Endothelial cell of umbilical vein (primary cell): ENCODE data around the gene GLUL. TPM values are rescaled to one million over a fixed set of nuclear protein-coding genes. Genes with fewer than 3 reads are reported as not detected.

Experiments
- BruUV-seq: library from RNA; stranded (reverse); fragments of 400-500 nt; replicated peaks from 2 replicates; lab custom pipeline; 2021; lab: Mats Ljungman, UMichigan
- CTCF ChIA-PET: fragments of 300-600, 350-600 bp; sonication (Branson Sonifier 250); formaldehyde crosslinking; loops from one replicate; lab custom pipeline; 2021; ENCODE audit warnings: antibody characterized with exemption, inconsistent platforms; lab: Charles Lee
- POLR2A ChIA-PET: fragments of 300-600, 350-600 bp; sonication (Branson Sonifier 250); formaldehyde crosslinking; loops from one replicate; lab custom pipeline; 2021; ENCODE audit warnings: antibody characterized with exemption, inconsistent platforms; lab: Charles Lee
- DNase-seq: peaks from one replicate; pipeline ENCODE4 v3.0.0-alpha.2; 2011; ENCODE audit warnings: low read depth, low spot score
- FAIRE-seq: peaks from 2 replicates; lab custom pipeline; 2011; peaks lifted over from hg19 to GRCh38; lab: Jason Lieb, UNC
- H2AFZ ChIP-seq: 2 replicates; pipeline ENCODE4 v1.6.0; 2012; ENCODE audit warnings: low read depth, low read length, control low read depth, inconsistent platforms
- H3K27ac ChIP-seq: 2 replicates; pipeline ENCODE4 v1.5.1; 2011; ENCODE audit warnings: low read depth, mild to moderate bottlenecking, control low read depth, low read length, moderate library complexity; ENCODE audit not compliant: insufficient read depth
- H3K27me3 ChIP-seq, 2 experiments: 2 replicates each; pipeline versions ENCODE4 v1.6.0 to v1.6.1; 2011; ENCODE audit warnings: low read length in 2 of 2, mixed read lengths in 1 of 2; ENCODE audit not compliant: control insufficient read depth in 2 of 2, insufficient read depth in 2 of 2
- H3K36me3 ChIP-seq, 2 experiments: 2 replicates in 1 of 2; 3 replicates in 1 of 2; pipeline ENCODE4 v1.5.1; 2011; ENCODE audit warnings: low read length in 2 of 2, mild to moderate bottlenecking in 1 of 2, moderate library complexity in 1 of 2; ENCODE audit not compliant: control insufficient read depth in 2 of 2, insufficient read depth in 2 of 2; ENCODE audit errors: extremely low read depth in 1 of 2
- H3K4me1 ChIP-seq: 3 replicates; pipeline ENCODE4 v1.5.1; 2011; ENCODE audit warnings: mild to moderate bottlenecking, low read length; ENCODE audit not compliant: control insufficient read depth, insufficient read depth; ENCODE audit errors: extremely low read depth
- H3K4me2 ChIP-seq: 2 replicates; pipeline ENCODE4 v1.6.1; 2011; ENCODE audit warnings: low read length, control low read depth, mixed read lengths; ENCODE audit not compliant: insufficient read depth
- H3K4me3 ChIP-seq, 3 experiments: fragments of 200-600 bp in 1 of 3; sonication (generic), shearing (Covaris generic) in 1 of 3; replicated peaks in 1 of 3; 2 replicates each; pipeline ENCODE4 v1.5.1; 2011 to 2016; ENCODE audit warnings: control low read depth in 3 of 3, low read length in 3 of 3, mild to moderate bottlenecking in 2 of 3, inconsistent platforms in 1 of 3, low read depth in 1 of 3, moderate library complexity in 1 of 3; ENCODE audit not compliant: insufficient read depth in 1 of 3
- H3K79me2 ChIP-seq: 2 replicates; pipeline ENCODE4 v1.6.0; 2012; ENCODE audit warnings: low read length, inconsistent platforms; ENCODE audit not compliant: control insufficient read depth, insufficient read depth
- H3K9ac ChIP-seq: replicated peaks from 2 replicates; pipeline ENCODE3; 2011; ENCODE audit warnings: low read length, control low read depth; ENCODE audit not compliant: insufficient read depth; ENCODE audit errors: extremely low read depth
- H3K9me1 ChIP-seq: replicated peaks from 3 replicates; pipeline ENCODE4 v1.6.0; 2011; ENCODE audit warnings: mild to moderate bottlenecking, low read length; ENCODE audit not compliant: control insufficient read depth, insufficient read depth; ENCODE audit errors: extremely low read depth
- H3K9me3 ChIP-seq: replicated peaks from 2 replicates; pipeline ENCODE4 v1.5.1; 2012; ENCODE audit warnings: low read length, inconsistent platforms; ENCODE audit not compliant: control insufficient read depth, insufficient read depth
- H4K20me1 ChIP-seq: replicated peaks from 2 replicates; pipeline ENCODE3; 2011; ENCODE audit warnings: mild to moderate bottlenecking, low read length; ENCODE audit not compliant: control insufficient read depth, insufficient read depth; ENCODE audit errors: extremely low read depth
- CTCF ChIP-seq, 2 donors: IDR thresholded peaks; 1 replicate in 1 of 2; 2 replicates in 1 of 2; pipeline ENCODE4 v1.5.1; 2011; ENCODE audit warnings: low read length in 2 of 2, mild to moderate bottlenecking in 2 of 2, moderate library complexity in 2 of 2, control low read depth in 1 of 2, inconsistent platforms in 1 of 2, low read depth in 1 of 2; ENCODE audit not compliant: insufficient read depth in 1 of 2; ENCODE audit errors: extremely low read depth in 1 of 2
- FOS ChIP-seq: IDR thresholded peaks from 2 replicates; pipeline ENCODE4 v1.6.1; 2011; ENCODE audit warnings: mild to moderate bottlenecking, low read length, moderate library complexity, borderline replicate concordance; ENCODE audit not compliant: insufficient read depth
- GATA2 ChIP-seq: IDR thresholded peaks from 2 replicates; pipeline ENCODE4 v1.7.0; 2011; ENCODE audit warnings: low read depth, mild to moderate bottlenecking, moderate library complexity, mixed read lengths, low read length; ENCODE audit not compliant: insufficient read length, insufficient read depth
- MAX ChIP-seq: IDR thresholded peaks from 2 replicates; pipeline ENCODE4 v1.6.1; 2011; ENCODE audit not compliant: insufficient read depth, insufficient read length
- MYC ChIP-seq: IDR thresholded peaks from one replicate; pipeline ENCODE4 v1.6.1; 2011; ENCODE audit warnings: mild to moderate bottlenecking, low read depth, low read length
- POLR2A ChIP-seq: IDR thresholded peaks from 2 replicates; pipeline ENCODE4 v1.6.1; 2012; ENCODE audit warnings: low read depth, mild to moderate bottlenecking, control low read depth, low read length
- POLR2AphosphoS5 ChIP-seq: IDR thresholded peaks from 2 replicates; pipeline ENCODE4 v1.6.1; 2012; ENCODE audit warnings: low read depth, mild to moderate bottlenecking, control low read depth, low read length, moderate library complexity; ENCODE audit not compliant: insufficient read depth
- dilution Hi-C: fragments of 300-500 bp; cut with MboI; formaldehyde crosslinking; loops from one replicate; pipeline ENCODE4 v1.15.0; 2019; ENCODE audit warnings: low sequenced_read_pairs; ENCODE audit not compliant: extremely low pct_ligation_motif_present
- intact Hi-C: fragments of 100-400 bp; cut with micrococcal nuclease; formaldehyde crosslinking; loops from one replicate; pipeline ENCODE4 v1.10.0; 2022
- polyA plus RNA-seq, 4 experiments: library from polyadenylated mRNA; depleted of rRNA in 3 of 4; stranded (reverse) in 3 of 4; unstranded in 1 of 4; fragments of >200 nt; gene quantifications; 2 replicates each; pipeline versions ENCODE4 v1.2.1 to v1.2.3, GENCODE V29; 2011 to 2012; ENCODE audit warnings: missing spikeins in 1 of 4
- total RNA-seq: library from RNA; stranded (reverse); gene quantifications from 2 replicates; pipeline ENCODE4 v1.2.3, GENCODE V29; 2021

The GLUL gene
- total and polyA plus RNA-seq, 2 donors (not counting 3 experiments of a cell fraction or from before 2014, with no cell fraction given): 172 to 187 TPM

- H2AFZ ChIP-seq: no peak overlapping the region
- DNase-seq: no peak
- H3K27me3 ChIP-seq: no peaks in the 10 kb centered on the region
- dilution Hi-C loops (no loop called here), intact Hi-C loops (no loop called here)
- H3K9ac ChIP-seq: no peak overlapping the region
- H4K20me1 ChIP-seq: no peaks in the 10 kb centered on the region
- BruUV-seq: no TSS peak
- no peak for TF ChIP-seq MAX
- no peak for TF ChIP-seq CTCF (IDR thresholded peaks at IDR 0.05; ENCODE audit: extremely low read depth in 1 of 2, insufficient read depth in 1 of 2, low read depth in 1 of 2, low read length in 2 of 2)
- no peak overlapping the region for H3K27ac ChIP-seq
- no peak overlapping the region for H3K4me2 ChIP-seq
- H3K79me2 ChIP-seq: no peaks in the 10 kb centered on the region
- H3K9me3 ChIP-seq: no peaks in the 10 kb centered on the region
- no peak overlapping the region for H3K4me3 ChIP-seq
- POLR2A ChIA-PET: no interaction called here
- FAIRE-seq: no peak
- H3K36me3 ChIP-seq: no peaks in the 10 kb centered on the region
- no peaks in the 10 kb centered on the region for H3K4me1 ChIP-seq
- no peaks in the 10 kb centered on the region for H3K9me1 ChIP-seq
- CTCF ChIA-PET: interaction anchor here (0.7 kb wide), 1 partner anchor 717 kb away, joined by 3 read pairs; no protein-coding TSS in a partner anchor
Observed at GRCh38 chr1:182430263-182431068, 38.9 kb upstream of the GLUL start.

- Histone ChIP-seq H3K9me1 (no peaks in the 10 kb centered on the region), H2AFZ (no peak overlapping the region), H3K79me2 (no peaks in the 10 kb centered on the region), H4K20me1 (no peaks in the 10 kb centered on the region), H3K4me2 (no peak overlapping the region), H3K36me3 (no peaks in the 10 kb centered on the region), H3K4me3 (no peak overlapping the region), H3K9me3 (no peaks in the 10 kb centered on the region), H3K9ac (no peak overlapping the region), H3K27ac (no peak overlapping the region), H3K4me1 (no peaks in the 10 kb centered on the region), H3K27me3 (no peaks in the 10 kb centered on the region)
- no TSS peak for BruUV-seq
- POLR2A ChIA-PET: no interaction called here
- dilution Hi-C loops (no loop called here), intact Hi-C loops (no loop called here)
- FAIRE-seq (no peak), DNase-seq (no peak)
- no peak for TF ChIP-seq GATA2
- TF ChIP-seq FOS: no peak
- no peak for TF ChIP-seq CTCF (IDR thresholded peaks at IDR 0.05; ENCODE audit: extremely low read depth in 1 of 2, insufficient read depth in 1 of 2, low read depth in 1 of 2, low read length in 2 of 2)
- TF ChIP-seq POLR2A: no peak
- no peak for TF ChIP-seq MAX
- no peak for TF ChIP-seq POLR2AphosphoS5
- TF ChIP-seq MYC: no peak
- CTCF ChIA-PET: interaction anchor here (1.0 to 2.1 kb wide), 2 partner anchors 17 to 347 kb away, joined by 3 to 6 read pairs; no protein-coding TSS in a partner anchor
Observed at GRCh38 chr1:182428043-182428442, 36.5 kb upstream of the GLUL start.
